Measurements from ENCODE around the gene RFC2.

DNA sequence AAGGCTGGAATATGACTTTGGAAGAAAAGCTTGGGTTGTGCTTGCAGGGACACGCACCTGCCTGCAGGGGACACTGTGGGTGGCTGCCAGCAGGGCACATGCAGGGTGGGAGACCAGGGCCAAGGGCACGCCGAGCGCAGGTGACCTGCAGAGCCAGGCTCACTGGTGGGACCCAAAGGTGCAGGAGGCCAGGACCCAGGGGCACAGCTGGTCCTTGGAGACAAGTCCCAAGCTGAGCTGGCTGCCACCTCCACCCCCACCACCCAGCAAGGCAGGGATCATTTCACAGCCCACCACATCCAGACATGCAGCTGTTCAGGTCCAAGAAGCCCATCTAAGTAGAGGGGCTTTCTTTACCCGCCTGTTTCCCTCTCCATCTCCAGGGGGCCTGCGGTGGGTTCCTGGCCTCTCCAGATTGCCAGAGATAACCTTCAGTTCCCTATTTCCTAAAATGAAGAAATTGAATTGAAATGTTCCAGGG, 21.2 kb upstream of the RFC2 start:
- TF ChIP-seq, protein P1, sequence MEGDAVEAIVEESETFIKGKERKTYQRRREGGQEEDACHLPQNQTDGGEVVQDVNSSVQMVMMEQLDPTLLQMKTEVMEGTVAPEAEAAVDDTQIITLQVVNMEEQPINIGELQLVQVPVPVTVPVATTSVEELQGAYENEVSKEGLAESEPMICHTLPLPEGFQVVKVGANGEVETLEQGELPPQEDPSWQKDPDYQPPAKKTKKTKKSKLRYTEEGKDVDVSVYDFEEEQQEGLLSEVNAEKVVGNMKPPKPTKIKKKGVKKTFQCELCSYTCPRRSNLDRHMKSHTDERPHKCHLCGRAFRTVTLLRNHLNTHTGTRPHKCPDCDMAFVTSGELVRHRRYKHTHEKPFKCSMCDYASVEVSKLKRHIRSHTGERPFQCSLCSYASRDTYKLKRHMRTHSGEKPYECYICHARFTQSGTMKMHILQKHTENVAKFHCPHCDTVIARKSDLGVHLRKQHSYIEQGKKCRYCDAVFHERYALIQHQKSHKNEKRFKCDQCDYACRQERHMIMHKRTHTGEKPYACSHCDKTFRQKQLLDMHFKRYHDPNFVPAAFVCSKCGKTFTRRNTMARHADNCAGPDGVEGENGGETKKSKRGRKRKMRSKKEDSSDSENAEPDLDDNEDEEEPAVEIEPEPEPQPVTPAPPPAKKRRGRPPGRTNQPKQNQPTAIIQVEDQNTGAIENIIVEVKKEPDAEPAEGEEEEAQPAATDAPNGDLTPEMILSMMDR (IDR thresholded peaks at IDR 0.05): peak in 4 of 6 experiments; percentile 16 to 59 (median 26)
- TF ChIP-seq POLR2A (IDR thresholded peaks at IDR 0.05): no peak
